ENCODE results near the gene INPP5A. TPM values are rescaled to one million over a fixed set of nuclear protein-coding genes. Genes with fewer than 3 reads are reported as not detected.

INPP5A gene
- total RNA-seq, 1 experiment from 2014 or later: 12.3 TPM

GRCh38 chr10:132733926-132734325 lies 196.3 kb downstream of the INPP5A start (continued):
- TF ChIP-seq, protein P1, sequence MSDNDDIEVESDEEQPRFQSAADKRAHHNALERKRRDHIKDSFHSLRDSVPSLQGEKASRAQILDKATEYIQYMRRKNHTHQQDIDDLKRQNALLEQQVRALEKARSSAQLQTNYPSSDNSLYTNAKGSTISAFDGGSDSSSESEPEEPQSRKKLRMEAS (IDR thresholded peaks at IDR 0.05): no peak

- Histone ChIP-seq H3K36me3 (ENCODE audit: control insufficient read depth in 1 of 2, insufficient read depth in 2 of 2, low read length in 2 of 2) (no peaks in the 10 kb centered on the region), H3K9ac (ENCODE audit: low read length) (no peak overlapping the region), H3K9me2 (ENCODE audit: insufficient read depth) (no peaks in the 10 kb centered on the region), H3K9me3 (ENCODE audit: control insufficient read depth in 1 of 2, insufficient read depth in 1 of 2, low read depth in 1 of 2, low read length in 2 of 2) (no peaks in the 10 kb centered on the region), H3K27me3 (ENCODE audit: insufficient read depth, low read length) (no peaks in the 10 kb centered on the region), H4K20me1 (ENCODE audit: insufficient read depth) (no peaks in the 10 kb centered on the region), H2AFZ (ENCODE audit: low read depth, low read length, poor library complexity, severe bottlenecking) (no peak overlapping the region), H3K4me1 (ENCODE audit: control insufficient read depth in 1 of 2, insufficient read depth in 2 of 2, low read length in 2 of 2) (no peaks in the 10 kb centered on the region), H3K27ac (ENCODE audit: low read depth, low read length) (no peak overlapping the region), H3K79me2 (ENCODE audit: insufficient read depth, low read length) (no peaks in the 10 kb centered on the region), H3K4me3 (replicated peaks in 1 of 2; ENCODE audit: low read depth in 1 of 2, low read length in 2 of 2) (no peak overlapping the region), H3K4me2 (ENCODE audit: low read length) (no peak overlapping the region)
- no peak for DNase-seq (ENCODE audit: low read depth, low spot score)
- BruUV-seq (replicated peaks): no TSS peak
- ChIA-PET RAD21 (ENCODE audit: low non-redundant PET in 1 of 2, low total read pairs in 2 of 2, uncharacterized antibody in 2 of 2, unreplicated experiment in 2 of 2) (no interaction called here), CTCF (no interaction called here), POLR2A (no interaction called here)
- no peak for ATAC-seq
- intact Hi-C loops (cut with micrococcal nuclease): no loop called here
- no peak for TF ChIP-seq YY1 (IDR thresholded peaks at IDR 0.05; ENCODE audit: extremely low read depth, insufficient replicate concordance, low read depth, low read length)
- no peak for TF ChIP-seq FOSL1 (IDR thresholded peaks at IDR 0.05; ENCODE audit: low read depth)
- TF ChIP-seq, protein P2, sequence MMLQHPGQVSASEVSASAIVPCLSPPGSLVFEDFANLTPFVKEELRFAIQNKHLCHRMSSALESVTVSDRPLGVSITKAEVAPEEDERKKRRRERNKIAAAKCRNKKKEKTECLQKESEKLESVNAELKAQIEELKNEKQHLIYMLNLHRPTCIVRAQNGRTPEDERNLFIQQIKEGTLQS (IDR thresholded peaks at IDR 0.05): no peak
- TF ChIP-seq POLR2A (IDR thresholded peaks at IDR 0.05; ENCODE audit: borderline replicate concordance, extremely low read depth, insufficient read depth, insufficient read length): no peak
- TF ChIP-seq ZNF274 (IDR thresholded peaks at IDR 0.05; ENCODE audit: low read depth, low read length): no peak
- TF ChIP-seq, protein P1 (IDR thresholded peaks at IDR 0.05): no peak
- no peak for TF ChIP-seq EZH2 (IDR thresholded peaks at IDR 0.05)
- TF ChIP-seq TCF7L2 (IDR thresholded peaks at IDR 0.05; ENCODE audit: borderline replicate concordance, extremely low read depth, insufficient read depth, insufficient read length): no peak
- TF ChIP-seq, protein P3, sequence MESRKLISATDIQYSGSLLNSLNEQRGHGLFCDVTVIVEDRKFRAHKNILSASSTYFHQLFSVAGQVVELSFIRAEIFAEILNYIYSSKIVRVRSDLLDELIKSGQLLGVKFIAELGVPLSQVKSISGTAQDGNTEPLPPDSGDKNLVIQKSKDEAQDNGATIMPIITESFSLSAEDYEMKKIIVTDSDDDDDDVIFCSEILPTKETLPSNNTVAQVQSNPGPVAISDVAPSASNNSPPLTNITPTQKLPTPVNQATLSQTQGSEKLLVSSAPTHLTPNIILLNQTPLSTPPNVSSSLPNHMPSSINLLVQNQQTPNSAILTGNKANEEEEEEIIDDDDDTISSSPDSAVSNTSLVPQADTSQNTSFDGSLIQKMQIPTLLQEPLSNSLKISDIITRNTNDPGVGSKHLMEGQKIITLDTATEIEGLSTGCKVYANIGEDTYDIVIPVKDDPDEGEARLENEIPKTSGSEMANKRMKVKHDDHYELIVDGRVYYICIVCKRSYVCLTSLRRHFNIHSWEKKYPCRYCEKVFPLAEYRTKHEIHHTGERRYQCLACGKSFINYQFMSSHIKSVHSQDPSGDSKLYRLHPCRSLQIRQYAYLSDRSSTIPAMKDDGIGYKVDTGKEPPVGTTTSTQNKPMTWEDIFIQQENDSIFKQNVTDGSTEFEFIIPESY (IDR thresholded peaks at IDR 0.05; ENCODE audit: extremely low read depth, insufficient replicate concordance, low read length): no peak
- TF ChIP-seq ELF1 (IDR thresholded peaks at IDR 0.05; ENCODE audit: borderline replicate concordance, low read depth): no peak
- TF ChIP-seq POLR2AphosphoS5 (IDR thresholded peaks at IDR 0.05; ENCODE audit: low read depth, low read length): no peak
- TF ChIP-seq CTCF (IDR thresholded peaks at IDR 0.05 in 2 of 3, conservative IDR thresholded peaks at IDR 0.05 in 1 of 3; ENCODE audit: borderline replicate concordance in 1 of 3, insufficient read depth in 1 of 3, low read depth in 2 of 3, low read length in 2 of 3): no peak
- no peak for TF ChIP-seq SIN3A (IDR thresholded peaks at IDR 0.05; ENCODE audit: low read depth)
- no peak for TF ChIP-seq EZH2phosphoT487 (IDR thresholded peaks at IDR 0.05; ENCODE audit: borderline replicate concordance)
- TF ChIP-seq EGR1 (IDR thresholded peaks at IDR 0.05; ENCODE audit: low read depth): no peak
- no peak for TF ChIP-seq RAD21 (IDR thresholded peaks at IDR 0.05; ENCODE audit: low read depth)
- no peak for TF ChIP-seq JUND (IDR thresholded peaks at IDR 0.05)
- no peak for TF ChIP-seq CBX3 (IDR thresholded peaks at IDR 0.05; ENCODE audit: low read depth)
Observed at GRCh38 chr10:132735341-132735775, 197.8 kb downstream of the INPP5A start.
